ENCODE measurements around the gene PTPN2. TPM values are rescaled to one million over a fixed set of nuclear protein-coding genes. Genes with fewer than 3 reads are reported as not detected.

PTPN2 gene
- polyA plus RNA-seq, 1 donor from 2014 or later: 45.7 TPM

DNA sequence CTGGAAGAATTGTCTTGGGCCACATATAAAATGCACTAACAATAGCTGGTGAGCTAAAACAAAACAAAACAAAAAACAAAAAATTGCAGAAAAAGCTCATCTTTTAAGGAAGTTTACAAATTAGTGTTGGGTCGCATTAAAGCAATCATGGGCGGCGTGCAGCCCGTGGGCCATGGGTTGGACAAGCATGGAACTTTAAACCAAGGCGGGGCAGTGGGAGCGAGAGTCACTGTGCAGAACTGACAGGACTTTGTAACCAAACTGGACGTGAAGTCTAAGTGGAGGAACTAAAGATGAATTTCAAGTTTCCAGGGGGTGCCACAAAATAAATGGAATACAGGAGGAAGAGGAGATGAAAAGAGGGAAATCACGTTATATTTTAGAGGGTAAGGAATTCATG is 100.5 kb downstream of the PTPN2 start:
- Histone ChIP-seq H3K27ac (ENCODE audit: low read length) (no peak overlapping the region), H3K27me3 (ENCODE audit: insufficient read depth, low read depth, low read length) (no peaks in the 10 kb centered on the region), H2AFZ (ENCODE audit: low read depth, low read length) (no peak overlapping the region), H3K9me3 (ENCODE audit: low read length) (no peaks in the 10 kb centered on the region), H3K4me3 (ENCODE audit: low read length) (no peak overlapping the region), H4K20me1 (ENCODE audit: insufficient read depth) (no peaks in the 10 kb centered on the region), H3K36me3 (ENCODE audit: insufficient read depth, low read length) (no peaks in the 10 kb centered on the region), H3K9me2 (ENCODE audit: insufficient read depth, low read length) (no peaks in the 10 kb centered on the region), H3F3A (ENCODE audit: insufficient read depth, low read length, poor library complexity, severe bottlenecking) (no peaks in the 10 kb centered on the region), H3K79me2 (replicated peaks; ENCODE audit: insufficient read depth, low read length) (no peaks in the 10 kb centered on the region), H3K9ac (ENCODE audit: low read length) (no peak overlapping the region), H3K4me2 (ENCODE audit: low read length) (no peak overlapping the region)
- no peak for TF ChIP-seq TAF1 (IDR thresholded peaks at IDR 0.05; ENCODE audit: low read depth)
- TF ChIP-seq EP300 (conservative IDR thresholded peaks at IDR 0.05; ENCODE audit: poor library complexity, severe bottlenecking): no peak
- TF ChIP-seq MXI1 (conservative IDR thresholded peaks at IDR 0.05; ENCODE audit: poor library complexity, severe bottlenecking): no peak
- TF ChIP-seq, protein P1, sequence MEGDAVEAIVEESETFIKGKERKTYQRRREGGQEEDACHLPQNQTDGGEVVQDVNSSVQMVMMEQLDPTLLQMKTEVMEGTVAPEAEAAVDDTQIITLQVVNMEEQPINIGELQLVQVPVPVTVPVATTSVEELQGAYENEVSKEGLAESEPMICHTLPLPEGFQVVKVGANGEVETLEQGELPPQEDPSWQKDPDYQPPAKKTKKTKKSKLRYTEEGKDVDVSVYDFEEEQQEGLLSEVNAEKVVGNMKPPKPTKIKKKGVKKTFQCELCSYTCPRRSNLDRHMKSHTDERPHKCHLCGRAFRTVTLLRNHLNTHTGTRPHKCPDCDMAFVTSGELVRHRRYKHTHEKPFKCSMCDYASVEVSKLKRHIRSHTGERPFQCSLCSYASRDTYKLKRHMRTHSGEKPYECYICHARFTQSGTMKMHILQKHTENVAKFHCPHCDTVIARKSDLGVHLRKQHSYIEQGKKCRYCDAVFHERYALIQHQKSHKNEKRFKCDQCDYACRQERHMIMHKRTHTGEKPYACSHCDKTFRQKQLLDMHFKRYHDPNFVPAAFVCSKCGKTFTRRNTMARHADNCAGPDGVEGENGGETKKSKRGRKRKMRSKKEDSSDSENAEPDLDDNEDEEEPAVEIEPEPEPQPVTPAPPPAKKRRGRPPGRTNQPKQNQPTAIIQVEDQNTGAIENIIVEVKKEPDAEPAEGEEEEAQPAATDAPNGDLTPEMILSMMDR (IDR thresholded peaks at IDR 0.05; ENCODE audit: poor library complexity, severe bottlenecking): no peak
- TF ChIP-seq POLR2AphosphoS5 (IDR thresholded peaks at IDR 0.05): no peak
- TF ChIP-seq SMC3 (conservative IDR thresholded peaks at IDR 0.05; ENCODE audit: poor library complexity): no peak
- TF ChIP-seq RAD21 (conservative IDR thresholded peaks at IDR 0.05): no peak
- no peak for TF ChIP-seq EZH2 (IDR thresholded peaks at IDR 0.05; ENCODE audit: borderline replicate concordance, insufficient read depth, low read length, poor library complexity, severe bottlenecking)

DNA sequence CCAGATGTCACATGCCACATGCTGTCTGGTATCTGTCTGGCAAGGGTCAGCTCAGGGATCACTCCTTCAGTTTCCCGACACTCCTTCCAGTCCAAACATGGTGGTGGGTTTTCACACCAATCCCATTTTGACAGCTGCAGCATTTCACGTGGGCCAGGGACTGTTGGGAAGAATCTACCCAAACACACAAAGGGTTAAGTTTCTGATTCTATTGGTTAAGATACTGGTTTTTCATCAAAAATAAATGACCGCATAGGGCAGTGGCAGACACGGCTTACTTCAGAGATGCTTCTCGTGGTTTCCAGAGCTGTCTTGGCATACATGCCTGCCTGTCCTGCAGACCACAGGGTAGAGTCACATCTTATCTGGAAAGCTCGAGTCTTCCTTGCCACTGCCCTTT is 101.5 kb downstream of the PTPN2 start:
- no peaks in the 10 kb centered on the region for H3K9me3 ChIP-seq (ENCODE audit: low read length)
- H3K36me3 ChIP-seq (ENCODE audit: insufficient read depth, low read length): no peaks in the 10 kb centered on the region
- H3F3A ChIP-seq (ENCODE audit: insufficient read depth, low read length, poor library complexity, severe bottlenecking): no peaks in the 10 kb centered on the region
- H3K9ac ChIP-seq (ENCODE audit: low read length): no peak overlapping the region
- no peaks in the 10 kb centered on the region for H4K20me1 ChIP-seq (ENCODE audit: insufficient read depth)
- no peak overlapping the region for H3K4me2 ChIP-seq (ENCODE audit: low read length)
- H3K9me2 ChIP-seq (ENCODE audit: insufficient read depth, low read length): no peaks in the 10 kb centered on the region
- H3K27ac ChIP-seq (ENCODE audit: low read length): no peak overlapping the region
- no peaks in the 10 kb centered on the region for H3K27me3 ChIP-seq (ENCODE audit: insufficient read depth, low read depth, low read length)
- H3K4me3 ChIP-seq (ENCODE audit: low read length): no peak overlapping the region
- no peaks in the 10 kb centered on the region for H3K79me2 ChIP-seq (replicated peaks; ENCODE audit: insufficient read depth, low read length)
- no peak overlapping the region for H2AFZ ChIP-seq (ENCODE audit: low read depth, low read length)
- TF ChIP-seq EZH2 (IDR thresholded peaks at IDR 0.05; ENCODE audit: borderline replicate concordance, insufficient read depth, low read length, poor library complexity, severe bottlenecking) (no peak), POLR2AphosphoS5 (IDR thresholded peaks at IDR 0.05) (no peak), TAF1 (IDR thresholded peaks at IDR 0.05; ENCODE audit: low read depth) (no peak), EP300 (conservative IDR thresholded peaks at IDR 0.05; ENCODE audit: poor library complexity, severe bottlenecking) (no peak), MXI1 (conservative IDR thresholded peaks at IDR 0.05; ENCODE audit: poor library complexity, severe bottlenecking) (no peak), SMC3 (conservative IDR thresholded peaks at IDR 0.05; ENCODE audit: poor library complexity) (no peak), RAD21 (conservative IDR thresholded peaks at IDR 0.05) (no peak)
- TF ChIP-seq, protein P2, sequence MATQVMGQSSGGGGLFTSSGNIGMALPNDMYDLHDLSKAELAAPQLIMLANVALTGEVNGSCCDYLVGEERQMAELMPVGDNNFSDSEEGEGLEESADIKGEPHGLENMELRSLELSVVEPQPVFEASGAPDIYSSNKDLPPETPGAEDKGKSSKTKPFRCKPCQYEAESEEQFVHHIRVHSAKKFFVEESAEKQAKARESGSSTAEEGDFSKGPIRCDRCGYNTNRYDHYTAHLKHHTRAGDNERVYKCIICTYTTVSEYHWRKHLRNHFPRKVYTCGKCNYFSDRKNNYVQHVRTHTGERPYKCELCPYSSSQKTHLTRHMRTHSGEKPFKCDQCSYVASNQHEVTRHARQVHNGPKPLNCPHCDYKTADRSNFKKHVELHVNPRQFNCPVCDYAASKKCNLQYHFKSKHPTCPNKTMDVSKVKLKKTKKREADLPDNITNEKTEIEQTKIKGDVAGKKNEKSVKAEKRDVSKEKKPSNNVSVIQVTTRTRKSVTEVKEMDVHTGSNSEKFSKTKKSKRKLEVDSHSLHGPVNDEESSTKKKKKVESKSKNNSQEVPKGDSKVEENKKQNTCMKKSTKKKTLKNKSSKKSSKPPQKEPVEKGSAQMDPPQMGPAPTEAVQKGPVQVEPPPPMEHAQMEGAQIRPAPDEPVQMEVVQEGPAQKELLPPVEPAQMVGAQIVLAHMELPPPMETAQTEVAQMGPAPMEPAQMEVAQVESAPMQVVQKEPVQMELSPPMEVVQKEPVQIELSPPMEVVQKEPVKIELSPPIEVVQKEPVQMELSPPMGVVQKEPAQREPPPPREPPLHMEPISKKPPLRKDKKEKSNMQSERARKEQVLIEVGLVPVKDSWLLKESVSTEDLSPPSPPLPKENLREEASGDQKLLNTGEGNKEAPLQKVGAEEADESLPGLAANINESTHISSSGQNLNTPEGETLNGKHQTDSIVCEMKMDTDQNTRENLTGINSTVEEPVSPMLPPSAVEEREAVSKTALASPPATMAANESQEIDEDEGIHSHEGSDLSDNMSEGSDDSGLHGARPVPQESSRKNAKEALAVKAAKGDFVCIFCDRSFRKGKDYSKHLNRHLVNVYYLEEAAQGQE (IDR thresholded peaks at IDR 0.05; ENCODE audit: borderline replicate concordance): no peak
- TF ChIP-seq, protein P1 (IDR thresholded peaks at IDR 0.05; ENCODE audit: poor library complexity, severe bottlenecking): no peak

All from neural cell (in vitro differentiated cells).